GM18870 (cell line): Measurements from ENCODE around the gene TAC4.

Experiments
- ATAC-seq: cut with Tn5 transposase; IDR thresholded peaks from one replicate; pipeline ENCODE4 v1.9.1; 2021; ENCODE audit warnings: moderate library complexity; ENCODE audit not compliant: unreplicated experiment

The TAC4 gene, protein sequence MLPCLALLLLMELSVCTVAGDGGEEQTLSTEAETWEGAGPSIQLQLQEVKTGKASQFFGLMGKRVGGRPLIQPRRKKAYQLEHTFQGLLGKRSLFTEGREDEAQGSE

DNA sequence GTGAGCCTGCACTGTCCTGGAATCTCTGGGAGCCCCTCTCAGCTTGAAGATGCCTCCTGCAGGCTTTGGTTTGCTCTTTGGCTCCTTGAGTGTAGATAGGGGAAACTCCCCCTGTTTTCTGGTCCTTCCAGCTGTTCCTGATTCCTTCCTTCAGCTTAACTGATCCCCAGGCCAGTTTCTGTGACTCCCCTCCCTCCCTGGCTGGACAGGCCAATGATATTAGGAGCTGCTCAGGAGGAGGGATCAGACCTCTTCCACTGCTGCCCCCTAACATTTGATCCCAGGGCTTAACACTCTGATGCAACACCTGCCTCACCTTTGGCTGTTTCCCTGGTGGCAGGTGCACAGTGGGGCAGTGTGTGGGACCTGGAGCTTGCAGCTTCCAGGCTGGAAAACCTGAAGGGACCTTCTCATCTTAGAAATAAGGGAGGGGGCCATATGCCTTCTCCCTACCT lies at the start of gene TAC4:
Gene TAC4 (minus strand): TSS at position 51 of the 455 bp plus-strand sequence. CDS start 52 bp downstream, outside the sequence.
- no peak for ATAC-seq

DNA sequence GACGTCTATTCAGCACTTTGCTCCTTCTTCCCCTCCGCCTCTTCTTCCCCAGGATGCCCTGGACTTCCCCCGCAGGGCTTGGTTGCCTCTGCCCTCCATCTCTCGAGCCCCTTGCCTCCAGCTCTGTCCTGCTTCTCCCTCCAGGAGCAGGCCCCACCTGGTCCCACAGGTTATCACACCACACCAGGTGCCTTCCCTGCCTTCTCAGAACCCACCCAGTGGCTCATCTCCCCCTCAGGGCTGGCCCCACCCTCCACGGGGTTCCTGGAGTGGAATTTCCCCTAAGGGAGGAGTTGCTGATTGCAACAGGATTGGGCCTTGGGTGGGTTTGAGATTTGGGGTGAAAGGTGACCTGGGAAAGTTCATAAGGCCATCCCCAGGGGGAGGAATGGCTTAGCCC lies 49.0 kb upstream of the TAC4 start:
- ATAC-seq: no peak

DNA sequence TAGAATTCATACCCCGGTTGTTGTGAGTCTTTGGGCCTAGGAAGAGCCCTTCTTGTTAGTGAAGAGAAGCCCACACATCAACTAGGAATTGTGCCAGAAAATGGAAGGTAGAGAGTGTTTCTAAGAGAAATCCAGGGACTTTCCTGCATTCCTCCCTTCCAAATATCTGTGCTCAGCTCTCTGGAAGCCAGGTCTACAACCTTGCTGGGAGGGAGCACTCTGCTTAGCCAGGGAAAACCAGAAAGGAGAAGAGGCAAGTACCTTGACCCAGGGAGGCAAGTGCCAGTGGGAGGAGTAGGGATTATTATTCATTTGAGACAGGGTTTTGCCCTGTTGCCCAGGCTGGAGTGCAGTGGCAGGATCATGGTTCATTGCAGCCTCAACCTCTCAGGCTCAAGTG lies 48.4 kb upstream of the TAC4 start:
- no peak for ATAC-seq

DNA sequence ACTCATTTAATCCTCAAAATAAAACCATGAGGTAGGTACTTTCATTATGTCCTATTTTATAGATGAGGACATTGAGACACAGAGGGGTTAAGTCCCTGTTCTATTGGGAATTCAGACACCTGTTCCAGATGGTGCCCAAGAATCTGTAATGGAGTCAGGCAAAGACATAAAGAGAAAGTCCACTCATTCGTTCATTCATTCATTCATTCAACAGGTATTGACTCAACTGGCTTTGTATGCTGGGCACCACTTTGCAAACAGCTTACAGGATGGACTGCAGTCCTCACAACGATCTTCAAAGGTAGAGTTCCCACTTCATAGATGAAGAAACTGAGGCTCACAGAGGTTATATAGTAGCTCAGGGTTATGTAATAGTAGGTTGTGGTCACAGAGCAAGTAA lies 47.9 kb upstream of the TAC4 start:
- ATAC-seq: no peak

DNA sequence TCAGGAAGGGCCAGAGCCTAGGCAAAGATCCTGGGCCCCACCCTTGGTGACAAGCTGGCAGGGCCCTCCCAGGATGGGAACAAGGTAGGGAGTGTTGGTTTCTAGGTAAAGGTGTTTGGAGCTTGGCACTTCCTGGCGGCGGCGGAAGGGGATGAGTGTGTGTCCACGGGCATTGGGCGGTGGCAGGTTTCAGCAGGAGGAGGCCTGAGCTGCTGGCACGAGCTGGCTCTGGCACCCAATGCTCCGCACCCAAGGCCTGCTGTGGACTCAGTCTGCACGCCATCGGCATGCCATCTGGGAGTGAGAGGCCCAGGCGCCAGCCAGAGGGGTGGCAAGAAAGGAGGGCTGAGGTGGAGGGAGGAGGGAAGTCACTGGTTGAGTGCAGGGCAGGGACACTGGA lies 46.9 kb upstream of the TAC4 start:
- ATAC-seq: no peak

DNA sequence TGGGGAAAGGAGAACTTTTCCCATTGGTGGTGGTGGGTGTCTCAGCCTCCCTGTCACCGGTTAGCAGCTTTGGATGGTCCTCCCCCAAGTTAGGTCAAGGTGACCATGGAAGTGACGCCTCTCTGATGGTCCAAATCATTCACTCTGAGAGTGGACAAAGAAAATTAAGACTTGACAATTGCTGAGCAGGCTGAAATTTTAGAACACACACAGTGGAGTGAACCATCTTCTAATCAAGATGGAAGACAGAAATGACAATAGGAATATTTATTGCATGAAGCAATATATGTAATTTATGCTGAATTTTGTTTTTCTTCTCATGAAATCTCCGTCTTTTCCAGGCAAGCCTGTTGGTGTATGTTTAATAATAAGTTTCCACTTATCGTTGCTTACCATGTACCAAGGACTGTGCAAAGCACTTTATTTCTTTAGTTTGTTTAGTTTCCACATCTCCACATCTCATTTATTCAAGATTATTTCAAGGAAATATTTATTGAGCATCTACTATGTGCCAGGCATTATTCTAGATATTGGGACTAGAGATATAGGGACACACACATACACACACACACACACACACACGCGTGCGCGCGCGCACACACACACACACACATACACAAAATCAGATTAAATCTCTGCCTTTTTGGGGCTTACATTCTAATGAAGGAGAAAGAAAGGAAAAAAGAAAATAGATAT lies 44.0 kb upstream of the TAC4 start:
- no peak for ATAC-seq

DNA sequence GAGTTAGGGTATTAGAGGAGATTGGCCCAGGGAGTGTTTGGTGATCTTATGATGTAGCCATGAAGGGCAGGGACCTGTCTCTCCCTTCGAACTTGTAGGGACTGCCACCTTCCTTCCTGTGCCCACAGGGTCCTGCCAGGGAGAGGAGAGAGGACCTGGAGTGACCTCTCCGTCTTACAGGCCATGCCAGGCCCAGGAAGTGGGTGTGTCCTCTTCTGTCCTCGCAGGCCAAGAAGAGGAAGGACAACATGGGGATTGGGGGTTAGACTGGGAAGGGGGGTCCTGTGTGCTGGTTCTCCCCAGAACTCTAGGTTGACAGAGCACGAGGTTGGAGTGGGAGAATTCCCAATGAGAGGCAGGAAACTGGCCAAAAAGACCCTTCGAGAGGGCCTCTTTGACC lies 43.4 kb upstream of the TAC4 start:
- no peak for ATAC-seq

DNA sequence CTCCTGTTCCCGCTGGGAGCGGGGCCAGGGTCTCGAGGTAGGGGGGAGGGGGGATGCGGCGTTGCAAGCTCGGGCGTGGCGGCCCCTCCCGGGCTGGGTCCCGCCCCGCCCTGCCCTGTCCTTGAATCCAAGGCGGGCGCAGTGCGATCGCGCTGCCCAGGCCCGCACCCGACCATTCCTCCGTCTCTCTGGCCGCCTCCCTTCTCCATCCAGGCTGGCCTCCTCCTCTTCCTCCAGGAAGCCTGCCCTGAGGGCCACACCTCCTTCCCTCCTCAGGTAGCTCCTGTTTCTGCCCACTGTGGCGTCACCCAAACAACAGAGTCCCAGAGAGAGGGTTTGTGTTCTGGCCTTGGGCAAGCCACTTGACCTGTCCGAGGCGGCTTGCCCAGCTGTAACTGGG lies 43.0 kb upstream of the TAC4 start:
- no peak for ATAC-seq

DNA sequence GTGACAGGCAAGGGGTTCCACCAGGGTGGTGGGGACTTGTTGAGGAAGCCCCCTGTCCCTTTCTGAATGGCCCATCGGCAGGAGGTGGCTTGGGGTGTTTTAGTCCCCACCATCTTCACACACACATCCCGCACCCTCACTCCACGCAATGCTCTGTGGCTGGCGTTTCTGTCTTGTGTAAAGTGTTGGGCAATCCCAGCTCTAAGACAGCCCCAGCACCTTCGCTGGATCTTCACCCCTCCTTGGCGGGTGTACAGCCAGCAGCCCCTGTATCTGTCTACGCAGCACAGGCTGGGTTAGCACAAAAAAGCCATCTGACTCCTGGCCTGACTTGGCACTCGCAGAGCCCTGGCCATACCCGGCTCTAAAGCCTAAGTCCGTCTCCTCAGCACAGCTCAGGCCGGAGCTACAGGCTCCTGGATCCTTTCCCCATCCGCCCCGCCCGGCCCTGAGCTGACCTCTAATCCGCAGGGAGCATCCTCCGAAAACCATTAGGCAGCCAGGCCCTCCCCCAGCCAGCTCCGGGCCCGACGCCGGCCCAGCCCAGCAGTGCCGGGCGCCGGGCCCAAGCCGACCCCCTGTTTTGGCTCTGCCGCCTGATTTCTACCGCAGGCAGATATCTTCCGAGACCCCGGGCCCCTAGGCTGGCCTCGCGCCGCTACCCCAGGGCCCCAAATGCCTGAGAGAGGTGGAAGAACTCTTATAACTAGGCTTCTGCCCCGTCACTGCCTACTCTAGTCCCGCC lies 42.4 kb upstream of the TAC4 start:
- no peak for ATAC-seq

DNA sequence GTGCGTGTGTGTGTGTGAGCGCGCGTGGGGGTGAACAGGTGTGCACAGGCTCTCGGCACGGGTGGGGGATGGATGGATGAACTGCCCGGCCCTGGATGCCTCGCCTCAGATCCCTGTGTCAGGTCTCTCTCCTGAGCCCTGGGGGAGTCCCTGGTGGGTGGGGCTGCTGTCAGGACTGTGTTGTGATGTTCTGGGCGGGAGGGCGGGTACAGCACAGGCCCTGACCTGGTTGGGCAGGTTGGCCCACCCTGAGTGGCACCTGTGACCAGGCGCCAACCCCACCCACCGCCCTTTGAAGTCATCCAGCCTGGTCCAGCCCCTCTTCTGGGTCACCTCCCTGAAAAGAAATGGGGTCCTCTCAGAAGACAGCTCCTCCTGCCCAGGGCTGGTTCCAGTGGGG lies 41.6 kb upstream of the TAC4 start:
- ATAC-seq: no peak

DNA sequence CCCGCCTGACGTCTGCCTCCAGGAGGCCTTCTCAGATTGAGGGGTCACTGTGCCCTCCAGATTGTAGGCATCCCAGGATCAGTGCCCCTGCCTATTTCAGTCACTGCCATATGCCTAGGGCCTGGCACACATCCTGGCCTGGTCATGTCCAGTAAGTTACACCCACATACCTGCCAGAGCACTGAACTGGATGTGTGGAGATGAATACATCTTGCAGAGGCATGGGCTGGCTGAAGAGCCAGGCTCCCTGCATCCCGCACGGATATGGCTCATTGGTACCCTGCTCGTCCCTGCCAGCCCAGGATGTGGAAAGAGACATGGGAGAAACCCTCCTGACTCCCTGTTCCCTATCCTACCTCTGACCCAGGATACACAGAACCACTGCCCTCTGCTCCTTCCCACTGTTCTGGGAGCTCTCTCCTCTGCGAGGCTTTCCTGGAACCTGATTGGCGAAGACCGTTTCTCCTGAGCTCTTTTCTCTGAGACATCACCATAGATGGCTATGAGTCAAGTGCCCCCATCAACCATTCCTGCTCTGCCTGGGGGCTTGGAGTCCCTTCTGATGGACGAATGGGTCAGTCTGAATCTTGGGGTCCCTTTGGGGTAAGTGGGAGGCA lies 40.0 kb upstream of the TAC4 start:
- ATAC-seq: no peak

DNA sequence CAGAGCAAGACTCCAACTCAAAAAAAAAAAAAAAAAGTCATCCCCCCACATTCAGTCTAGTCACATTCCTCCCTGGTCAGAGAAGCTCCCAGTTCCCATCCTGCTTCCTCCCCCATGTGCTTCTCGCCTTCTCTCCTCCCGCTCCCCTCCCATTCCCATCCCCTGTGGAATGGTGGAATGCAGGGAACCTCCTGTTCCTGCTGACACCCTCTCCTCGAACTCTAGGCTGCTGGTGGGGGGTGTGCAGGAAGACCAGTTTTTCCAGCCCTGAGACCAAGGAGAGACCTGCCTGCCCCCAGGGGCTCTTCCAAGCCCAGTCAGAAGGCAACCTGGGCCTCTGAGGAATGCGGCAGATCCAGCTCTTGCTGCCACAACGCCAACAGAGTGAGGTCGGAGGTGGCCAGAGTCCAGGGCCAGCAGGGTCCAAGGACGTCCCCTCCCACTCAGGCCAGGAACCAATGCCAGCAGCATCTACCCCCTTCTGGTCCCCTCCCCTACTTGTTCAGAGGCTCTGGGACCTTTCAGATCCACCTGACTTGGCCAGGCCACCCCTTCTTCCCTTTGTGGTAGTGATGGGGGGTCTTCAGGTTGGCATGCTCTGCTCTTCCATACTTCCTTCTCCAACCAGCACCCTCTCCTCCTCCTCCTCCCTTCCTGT lies 39.3 kb upstream of the TAC4 start:
- no peak for ATAC-seq

DNA sequence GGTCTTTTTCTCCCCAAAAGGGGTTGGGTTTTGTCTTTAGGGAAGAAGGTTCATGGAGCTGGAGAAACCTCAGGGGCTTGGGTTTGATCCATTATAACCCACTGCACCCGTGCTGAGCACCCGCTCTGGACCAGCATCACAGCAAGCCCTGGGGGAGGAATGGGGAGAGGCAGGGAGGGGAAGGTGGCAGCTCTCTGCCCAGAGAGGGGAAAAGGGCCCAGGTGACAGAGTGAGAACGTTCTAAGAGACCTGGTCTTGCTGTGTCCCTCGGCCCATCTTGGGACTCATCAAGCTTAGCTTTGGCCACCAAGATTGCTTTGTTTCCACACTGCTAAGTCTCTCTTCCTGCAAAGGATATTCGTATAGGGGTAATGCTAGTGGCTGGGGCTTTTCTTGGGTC lies 38.2 kb upstream of the TAC4 start:
- no peak for ATAC-seq

DNA sequence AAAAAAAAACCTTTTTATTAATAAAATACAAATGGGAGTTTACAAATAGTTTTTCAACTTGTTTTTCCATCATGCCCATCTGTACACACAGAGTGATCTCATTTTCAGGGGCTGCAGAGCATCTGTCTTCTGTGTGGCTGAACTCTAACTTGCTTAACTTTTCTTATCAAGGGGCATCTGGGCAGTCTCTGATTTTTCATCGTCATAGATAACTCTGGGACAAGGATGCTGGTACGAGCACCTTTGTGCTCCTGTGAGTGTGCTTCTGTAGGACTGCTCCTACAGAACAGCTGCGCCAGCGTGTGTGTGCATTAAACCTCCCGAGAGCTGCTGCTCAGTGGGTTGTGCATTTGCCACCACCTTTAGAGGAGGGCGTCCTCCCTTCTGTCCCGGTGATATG lies 34.6 kb upstream of the TAC4 start:
- ATAC-seq: no peak

DNA sequence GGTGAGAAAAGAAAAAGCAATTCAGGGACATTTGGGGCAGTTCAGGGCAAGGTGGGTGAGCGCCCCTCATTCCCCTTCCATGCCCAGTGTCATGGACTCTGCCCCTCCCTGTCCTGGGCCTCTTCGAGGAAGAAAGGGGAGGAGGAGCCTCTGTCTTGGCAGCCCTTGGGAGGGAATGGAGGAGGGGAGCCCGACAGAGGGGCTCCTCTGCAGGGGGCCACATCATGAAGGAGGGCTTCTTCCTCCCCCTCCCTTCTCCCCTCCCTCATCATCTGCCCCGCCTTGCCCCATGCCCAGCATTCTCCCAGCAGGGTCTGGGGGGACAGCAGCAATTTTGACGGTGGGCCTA lies 33.2 kb upstream of the TAC4 start:
- no peak for ATAC-seq

DNA sequence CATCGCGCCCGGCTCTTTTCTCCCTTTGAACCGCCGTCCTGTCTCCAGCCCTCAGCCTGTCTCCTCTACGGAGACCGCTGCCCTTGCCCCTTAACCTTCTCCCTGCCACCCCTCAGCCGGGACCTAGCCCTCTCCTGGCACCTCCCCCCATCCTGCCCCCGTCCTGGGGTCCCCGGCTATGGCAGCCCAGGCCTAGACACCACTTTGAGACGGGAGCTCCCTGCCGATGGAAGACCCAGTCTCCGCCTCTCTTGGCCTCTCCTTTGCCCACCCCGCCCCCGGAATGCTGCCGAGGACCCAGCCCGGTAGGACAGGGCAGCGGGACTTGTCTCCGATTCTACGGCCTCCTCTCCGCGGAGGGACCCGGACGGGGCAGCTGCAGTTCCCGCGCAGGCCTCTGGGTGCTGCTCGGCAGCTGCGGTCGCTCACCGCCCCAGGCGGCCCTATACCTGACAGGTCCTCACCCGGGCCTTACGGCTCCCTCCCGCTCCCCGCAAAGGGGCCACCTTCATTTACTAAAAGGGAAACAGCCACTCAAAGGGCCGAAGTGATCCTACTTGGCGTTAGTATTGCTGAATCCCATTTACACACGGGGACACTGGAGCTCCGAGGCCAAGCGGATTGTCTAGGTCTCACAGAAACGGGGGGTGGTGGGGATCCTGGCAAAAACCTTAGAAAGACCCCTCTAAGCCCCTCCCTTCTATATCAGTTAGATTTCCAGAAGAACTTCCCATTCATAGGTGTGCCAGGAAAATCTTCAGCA lies 32.6 kb upstream of the TAC4 start:
- no peak for ATAC-seq

DNA sequence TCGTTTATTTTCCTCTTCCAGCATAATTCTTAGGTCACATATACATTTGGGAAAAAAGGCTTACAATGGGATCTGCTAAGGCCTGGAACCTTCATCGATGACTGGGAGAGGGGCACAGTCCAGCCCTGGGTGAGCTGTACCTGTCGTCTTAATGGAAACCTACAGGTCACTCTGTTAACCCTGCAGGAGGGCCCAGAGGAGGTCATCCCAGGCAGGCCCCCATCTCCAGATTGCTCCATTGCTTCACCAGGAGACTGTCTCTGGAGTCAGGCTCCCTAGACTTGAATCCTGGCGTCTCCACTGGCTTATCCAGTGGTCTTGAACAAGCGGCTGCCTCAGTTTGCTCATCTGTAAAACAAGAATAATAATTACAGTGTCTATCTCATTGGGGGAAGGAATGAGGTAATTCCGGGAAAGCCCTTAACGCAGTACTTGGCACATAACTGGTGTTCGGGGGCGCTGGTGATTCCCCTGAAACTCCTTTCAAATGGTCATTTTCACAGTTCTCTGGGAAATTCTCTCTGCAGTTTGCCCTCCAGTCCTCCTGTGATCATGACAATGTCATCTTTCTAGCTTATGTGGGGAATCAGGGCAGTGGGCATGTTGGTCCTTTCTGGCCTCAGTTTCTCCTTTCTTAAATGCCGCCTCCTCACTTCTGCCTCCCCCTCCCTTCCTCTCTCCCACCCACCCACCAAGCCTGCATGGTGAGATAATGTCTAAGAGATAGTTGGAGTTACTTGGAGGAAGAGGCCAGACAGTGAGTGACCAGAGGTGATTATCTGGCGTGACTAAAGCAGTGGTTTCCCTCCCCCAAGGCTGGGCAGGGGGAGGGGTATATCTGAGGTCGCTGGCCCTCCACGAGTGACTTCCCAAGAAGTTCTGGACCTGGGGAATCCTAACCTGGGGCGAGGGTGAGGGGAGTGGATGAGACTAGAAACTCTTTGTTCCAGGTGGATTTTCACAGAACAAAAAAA lies 31.3 kb upstream of the TAC4 start:
- no peak for ATAC-seq

DNA sequence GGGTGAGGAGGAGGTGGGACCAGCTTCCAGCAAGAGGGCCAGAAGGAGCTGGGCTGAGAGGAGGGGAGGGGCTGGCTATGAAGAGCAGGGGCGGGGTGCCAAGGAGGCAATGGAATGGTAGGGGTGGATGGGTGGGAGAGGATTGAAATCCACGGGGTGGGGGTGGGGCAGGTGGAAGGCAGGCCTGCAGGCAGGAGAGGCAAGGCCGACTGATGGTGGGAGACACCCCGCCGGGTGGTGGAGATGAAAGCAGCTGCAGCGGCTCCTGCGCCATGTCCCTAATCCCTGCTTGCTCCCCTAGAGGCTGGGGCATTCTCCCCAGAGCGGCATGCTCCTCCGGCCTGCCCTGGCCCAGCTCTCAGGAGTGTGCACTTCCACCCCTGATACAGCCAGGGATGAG lies 27.8 kb upstream of the TAC4 start:
- no peak for ATAC-seq

DNA sequence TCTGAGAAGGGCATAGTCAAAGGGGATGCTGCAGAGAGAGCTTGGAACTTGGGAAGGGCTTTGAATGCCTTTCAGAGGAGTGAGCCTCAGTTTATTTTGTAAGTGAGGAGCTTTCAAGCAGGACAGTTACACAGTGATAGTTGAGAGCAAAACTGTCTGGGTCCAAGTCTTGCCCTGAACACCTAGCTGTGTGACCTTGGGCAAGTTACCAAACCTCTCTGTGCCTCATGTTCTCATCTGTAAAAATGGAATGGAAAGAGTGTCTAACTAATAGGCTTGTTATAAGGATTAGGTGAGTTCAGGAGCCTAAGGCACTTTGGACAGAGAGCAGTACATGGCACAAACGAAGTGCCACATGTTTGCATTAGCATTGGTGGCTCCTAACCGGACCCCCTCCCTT lies 27.0 kb upstream of the TAC4 start:
- no peak for ATAC-seq

DNA sequence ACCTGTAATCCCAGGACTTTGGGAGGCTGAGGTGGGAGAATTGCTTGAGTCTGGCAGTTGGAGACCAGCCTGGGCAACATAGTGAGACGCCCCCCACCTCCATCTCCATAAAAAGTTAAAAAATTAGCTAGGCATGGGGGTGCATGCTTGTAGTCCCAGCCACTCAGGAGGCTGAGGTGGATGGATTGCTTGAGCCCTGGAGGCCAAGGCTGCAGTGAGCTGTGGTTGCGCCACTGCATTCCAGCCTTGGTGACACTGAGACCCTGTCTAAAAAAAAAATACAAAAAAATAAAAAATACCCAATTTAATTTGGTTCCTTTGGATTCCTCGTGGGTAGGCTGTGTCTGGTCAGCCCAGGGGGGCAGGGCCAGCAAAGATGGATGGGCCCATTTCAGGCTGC lies 26.1 kb upstream of the TAC4 start:
- no peak for ATAC-seq
